Naive thymus-derived CD4-positive, alpha-beta T cell (primary cell): Measurements from ENCODE around the gene ANKH. TPM values are rescaled to one million over a fixed set of nuclear protein-coding genes. Genes with fewer than 3 reads are reported as not detected.

Experiments used
- ATAC-seq: fragments of 150-1000 bp; cut with Tn5 transposase; 2 replicates; pipeline ENCODE4 v1.10.0; 2021; ENCODE audit warnings: mild to moderate bottlenecking, moderate library complexity
- CTCF ChIA-PET: fragments of 350-600 bp; sonication (Branson Sonifier 250); formaldehyde crosslinking; loops from one replicate; lab custom pipeline; 2021; ENCODE audit warnings: antibody characterized with exemption; lab: Charles Lee
- POLR2A ChIA-PET: fragments of 350-600 bp; sonication (Branson Sonifier 250); formaldehyde crosslinking; loops from one replicate; lab custom pipeline; 2021; ENCODE audit warnings: antibody characterized with exemption, inconsistent platforms; lab: Charles Lee
- DNase-seq, 9 donors: peaks; one replicate each; pipeline versions ENCODE4 v3.0.0 to v3.0.0-alpha.2; 2020 to 2022; ENCODE audit warnings: mixed read lengths in 1 of 9
- H3K27ac ChIP-seq: one replicate; pipeline ENCODE4 v1.7.0; 2013; ENCODE audit warnings: mild to moderate bottlenecking, low read depth, low read length, moderate library complexity
- H3K27me3 ChIP-seq, 2 donors: one replicate each; pipeline ENCODE4 v1.7.0; 2013; ENCODE audit warnings: low read length in 2 of 2, mild to moderate bottlenecking in 2 of 2, moderate library complexity in 2 of 2; ENCODE audit not compliant: control insufficient read depth in 2 of 2, insufficient read depth in 2 of 2
- H3K36me3 ChIP-seq, 3 experiments: 1 replicate in 2 of 3; 2 replicates in 1 of 3; pipeline ENCODE4 v1.7.0; 2013; ENCODE audit warnings: low read length in 3 of 3, mild to moderate bottlenecking in 3 of 3, moderate library complexity in 1 of 3; ENCODE audit not compliant: insufficient read depth in 3 of 3, control insufficient read depth in 2 of 3
- H3K4me1 ChIP-seq, 2 donors: one replicate each; pipeline ENCODE4 v1.7.0; 2013; ENCODE audit warnings: low read length in 2 of 2, mild to moderate bottlenecking in 2 of 2, moderate library complexity in 1 of 2; ENCODE audit not compliant: control insufficient read depth in 2 of 2, insufficient read depth in 2 of 2
- H3K4me3 ChIP-seq: 2 replicates; pipeline ENCODE4 v1.7.0; 2013; ENCODE audit warnings: mild to moderate bottlenecking, low read length
- H3K9me3 ChIP-seq, 3 experiments: 1 replicate in 2 of 3; 2 replicates in 1 of 3; pipeline ENCODE4 v1.7.0; 2013; ENCODE audit warnings: low read length in 3 of 3; ENCODE audit not compliant: control insufficient read depth in 2 of 3
- H3K27ac Mint-ChIP-seq, 9 donors: one replicate each; pipeline ENCODE4 v1.8.0; 2020 to 2022; ENCODE audit warnings: mixed read lengths in 9 of 9, mild to moderate bottlenecking in 8 of 9, moderate library complexity in 5 of 9, inconsistent platforms in 2 of 9
- H3K27me3 Mint-ChIP-seq, 5 donors: one replicate each; pipeline ENCODE4 v1.8.0; 2021 to 2022; ENCODE audit warnings: mixed read lengths in 5 of 5, mild to moderate bottlenecking in 1 of 5
- H3K36me3 Mint-ChIP-seq, 5 donors: one replicate each; pipeline ENCODE4 v1.8.0; 2020 to 2022; ENCODE audit warnings: mixed read lengths in 5 of 5, mild to moderate bottlenecking in 3 of 5, inconsistent platforms in 1 of 5
- H3K4me1 Mint-ChIP-seq, 7 donors: one replicate each; pipeline ENCODE4 v1.8.0; 2020 to 2022; ENCODE audit warnings: mixed read lengths in 7 of 7, mild to moderate bottlenecking in 3 of 7, inconsistent platforms in 1 of 7
- H3K4me3 Mint-ChIP-seq, 10 donors: one replicate each; pipeline ENCODE4 v1.8.0; 2020 to 2022; ENCODE audit warnings: mild to moderate bottlenecking in 10 of 10, mixed read lengths in 10 of 10, moderate library complexity in 6 of 10, inconsistent platforms in 2 of 10
- H3K9me3 Mint-ChIP-seq, 11 donors: one replicate each; pipeline ENCODE4 v1.8.0; 2020 to 2022; ENCODE audit warnings: mixed read lengths in 11 of 11, mild to moderate bottlenecking in 4 of 11, inconsistent platforms in 1 of 11, moderate library complexity in 1 of 11
- intact Hi-C, 2 donors: fragments of 100-400 bp; cut with micrococcal nuclease; formaldehyde crosslinking; loops; one replicate each; pipeline ENCODE4 v1.15.1; 2023
- polyA plus RNA-seq, 2 donors: library from polyadenylated mRNA; unstranded; fragments of 300-500 nt; fragmentation: Illumina TruSeq; gene quantifications; one replicate each; pipeline ENCODE4 v1.2.3, GENCODE V29; 2021
- total RNA-seq, 6 experiments: library from RNA in 5 of 6; stranded (reverse) in 5 of 6; gene quantifications; 1 replicate in 5 of 6; 2 replicates in 1 of 6; pipeline ENCODE4 v1.2.3 and lab custom pipeline; 2021 to 2026

ANKH gene
- total and polyA plus RNA-seq, 7 experiments from 2014 or later = 35.9 to 190 (median 69.5) TPM

- Histone ChIP-seq H3K27ac (peak overlapping the region; percentile 72), H3K4me3 (no peak overlapping the region), H3K27me3 (no peaks in the 10 kb centered on the region), H3K4me1 (peaks cover 34 to 63% of the 10 kb centered on the region in 2 donors), H3K36me3 (peaks cover 0 to 30% (median 15%) of the 10 kb centered on the region in 3 experiments), H3K9me3 (no peaks in the 10 kb centered on the region)
- DNase-seq = peak in 5 of 9 donors; percentile 19 to 47 (median 26)
- Mint-ChIP-seq H3K9me3 (peaks cover 0 to 4% (median 0%) of the 10 kb centered on the region in 11 donors), H3K27me3 (no peaks in the 10 kb centered on the region), H3K36me3 (peaks cover 25 to 62% (median 32%) of the 10 kb centered on the region in 5 donors), H3K27ac (peak overlapping the region; percentile 96 to 100 (median 99)), H3K4me1 (peaks cover 40 to 92% (median 73%) of the 10 kb centered on the region in 7 donors), H3K4me3 (peak overlapping the region; percentile 44 to 86 (median 68))
- ChIA-PET CTCF (interaction anchor here (0.6 to 4.6 kb wide), 9 partner anchors 12 to 285 kb away, joined by 3 to 45 read pairs (median 6); no protein-coding TSS in a partner anchor), POLR2A (interaction anchor here (0.6 to 6.4 kb wide), 12 partner anchors 12 to 312 kb away, joined by 3 to 64 read pairs (median 4); partner anchors contain the start of gene ANKH)
- intact Hi-C loops = loop anchor here (2.0 kb wide), 2 partner anchors 43 to 113 kb away; partner anchors contain the start of gene OTULIN (in 1 of the 2)
- ATAC-seq = no peak
These were observed 163.7 kb downstream of the ANKH start for GRCh38 chr5:14707811-14708390.

- ATAC-seq (peak; percentile 96), DNase-seq (peak in 8 of 9 donors; percentile 33 to 88 (median 84))
- Mint-ChIP-seq H3K4me1 (peaks cover 50 to 96% (median 86%) of the 10 kb centered on the region in 7 donors), H3K36me3 (peaks cover 16 to 61% (median 30%) of the 10 kb centered on the region in 5 donors), H3K27ac (peak overlapping the region; percentile 96 to 100 (median 99)), H3K9me3 (peaks cover 0 to 4% (median 0%) of the 10 kb centered on the region in 11 donors), H3K4me3 (peak overlapping the region; percentile 74 to 94 (median 86)), H3K27me3 (no peaks in the 10 kb centered on the region)
- CTCF ChIA-PET = interaction anchor here (1.1 to 4.6 kb wide), 7 partner anchors 14 to 297 kb away, joined by 3 to 45 read pairs (median 4); no protein-coding TSS in a partner anchor
- Histone ChIP-seq H3K36me3 (peaks cover 0 to 17% (median 10%) of the 10 kb centered on the region in 3 experiments), H3K4me3 (peak overlapping the region; percentile 4), H3K27me3 (no peaks in the 10 kb centered on the region), H3K4me1 (peaks cover 34 to 75% of the 10 kb centered on the region in 2 donors), H3K9me3 (no peaks in the 10 kb centered on the region), H3K27ac (peak overlapping the region; percentile 72)
- POLR2A ChIA-PET = interaction anchor here (0.6 to 6.4 kb wide), 10 partner anchors 9 to 1908 kb away, joined by 3 to 64 read pairs (median 4); partner anchors contain the start of gene ANKH
- intact Hi-C loops = loop anchor here (1.0 to 2.0 kb wide), 10 partner anchors 14 to 286 kb away; partner anchors contain the start of gene OTULIN (in 2 of the 2)
These were observed 165.0 kb downstream of the ANKH start for GRCh38 chr5:14706615-14707021.

- Histone ChIP-seq H3K27ac (peak overlapping the region; percentile 72), H3K27me3 (no peaks in the 10 kb centered on the region), H3K9me3 (no peaks in the 10 kb centered on the region), H3K36me3 (peaks cover 0 to 6% (median 4%) of the 10 kb centered on the region in 3 experiments), H3K4me3 (no peak overlapping the region), H3K4me1 (peaks cover 39 to 86% of the 10 kb centered on the region in 2 donors)
- Mint-ChIP-seq H3K9me3 (peaks cover 0 to 4% (median 0%) of the 10 kb centered on the region in 11 donors), H3K36me3 (peaks cover 12 to 65% (median 23%) of the 10 kb centered on the region in 5 donors), H3K27ac (peak overlapping the region; percentile 96 to 100 (median 99)), H3K4me3 (peak overlapping the region in 8 of 10 donors; percentile 8 to 92 (median 81)), H3K4me1 (peaks cover 57 to 100% (median 95%) of the 10 kb centered on the region in 7 donors), H3K27me3 (no peaks in the 10 kb centered on the region)
- POLR2A ChIA-PET = interaction anchor here (0.6 to 6.4 kb wide), 7 partner anchors 8 to 166 kb away, joined by 3 to 64 read pairs (median 5); partner anchors contain the start of gene ANKH
- DNase-seq (no peak), ATAC-seq (no peak)
- CTCF ChIA-PET = interaction anchor here (0.9 to 4.6 kb wide), 2 partner anchors 15 to 20 kb away, joined by 4 to 45 read pairs; no protein-coding TSS in a partner anchor
- intact Hi-C loops = no loop called here
These were observed 166.0 kb downstream of the ANKH start for GRCh38 chr5:14705556-14705955.

GRCh38 chr5:14702238-14702839 lies 169.2 kb downstream of the ANKH start:
- Histone ChIP-seq H3K4me3 (no peak overlapping the region), H3K27ac (no peak overlapping the region)

GRCh38 chr5:14701556-14701955 lies 170.0 kb downstream of the ANKH start:
- no peak overlapping the region for H3K27ac ChIP-seq
- peaks cover 0 to 4% (median 0%) of the 10 kb centered on the region in 11 donors for H3K9me3 Mint-ChIP-seq
- no peaks in the 10 kb centered on the region for H3K9me3 ChIP-seq
- POLR2A ChIA-PET = interaction anchor here (0.8 to 1.4 kb wide), 3 partner anchors 38 to 288 kb away, joined by 3 to 8 read pairs (median 3); partner anchors contain the start of gene ANKH
- peaks cover 19 to 57% of the 10 kb centered on the region in 2 donors for H3K4me1 ChIP-seq
- DNase-seq (no peak), ATAC-seq (no peak)
- peak overlapping the region in 7 of 10 donors; percentile 26 to 46 (median 40) for H3K4me3 Mint-ChIP-seq
- H3K4me1 Mint-ChIP-seq = peaks cover 46 to 86% (median 75%) of the 10 kb centered on the region in 7 donors
- no peaks in the 10 kb centered on the region for H3K27me3 ChIP-seq
- intact Hi-C loops = no loop called here
- peaks cover 5 to 64% (median 29%) of the 10 kb centered on the region in 5 donors for H3K36me3 Mint-ChIP-seq
- no peak overlapping the region for H3K4me3 ChIP-seq
- peak overlapping the region; percentile 68 to 100 (median 99) for H3K27ac Mint-ChIP-seq
- H3K27me3 Mint-ChIP-seq = no peaks in the 10 kb centered on the region
- H3K36me3 ChIP-seq = peaks cover 3 to 13% (median 7%) of the 10 kb centered on the region in 3 experiments
- CTCF ChIA-PET = no interaction called here

More at GRCh38 chr5:14702238-14702839, 169.2 kb downstream of the ANKH start:
- Histone ChIP-seq H3K4me1 (peaks cover 26 to 64% of the 10 kb centered on the region in 2 donors), H3K36me3 (peaks cover 0 to 13% (median 7%) of the 10 kb centered on the region in 3 experiments), H3K9me3 (no peaks in the 10 kb centered on the region), H3K27me3 (no peaks in the 10 kb centered on the region)
- POLR2A ChIA-PET = interaction anchor here (0.7 to 1.6 kb wide), 5 partner anchors 8 to 289 kb away, joined by 3 to 8 read pairs (median 3); partner anchors contain the start of gene ANKH
- intact Hi-C loops = no loop called here
- H3K4me3 Mint-ChIP-seq = peak overlapping the region in 4 of 10 donors; percentile 5 to 46 (median 39)
- ATAC-seq (no peak), DNase-seq (no peak)
- peak overlapping the region; percentile 68 to 100 (median 99) for H3K27ac Mint-ChIP-seq
- no peaks in the 10 kb centered on the region for H3K27me3 Mint-ChIP-seq
- peaks cover 5 to 63% (median 29%) of the 10 kb centered on the region in 5 donors for H3K36me3 Mint-ChIP-seq
- H3K9me3 Mint-ChIP-seq = peaks cover 0 to 4% (median 0%) of the 10 kb centered on the region in 11 donors
- CTCF ChIA-PET = interaction anchor here (1.0 to 2.2 kb wide), 2 partner anchors 25 to 285 kb away, joined by 4 to 20 read pairs; no protein-coding TSS in a partner anchor
- peaks cover 54 to 91% (median 80%) of the 10 kb centered on the region in 7 donors for H3K4me1 Mint-ChIP-seq
